Trophoblast cell (in vitro differentiated cells and primary cell): ENCODE measurements around the gene CCDC78.

Source experiments
- DNase-seq, 2 donors: peaks; one replicate each; pipeline ENCODE4 v3.0.0-alpha.2; 2016
- H2AFZ ChIP-seq: 2 replicates; pipeline ENCODE4 v1.6.1; 2013; ENCODE audit warnings: low read length, moderate library complexity, mild to moderate bottlenecking; ENCODE audit not compliant: insufficient read depth, poor library complexity
- H2AK5ac ChIP-seq: 2 replicates; pipeline ENCODE4 v1.6.1; 2013; ENCODE audit warnings: mild to moderate bottlenecking, low read length
- H2BK120ac ChIP-seq: 2 replicates; pipeline ENCODE4 v1.6.1; 2013; ENCODE audit warnings: low read length, mild to moderate bottlenecking, moderate library complexity; ENCODE audit not compliant: insufficient read depth, poor library complexity
- H2BK12ac ChIP-seq: 2 replicates; pipeline ENCODE4 v1.6.1; 2013; ENCODE audit warnings: mild to moderate bottlenecking, low read length, moderate library complexity
- H2BK5ac ChIP-seq: 2 replicates; pipeline ENCODE4 v1.6.1; 2013; ENCODE audit warnings: low read length, low read depth, moderate library complexity, mild to moderate bottlenecking; ENCODE audit not compliant: poor library complexity
- H3K14ac ChIP-seq: 2 replicates; pipeline ENCODE4 v1.6.1; 2013; ENCODE audit warnings: mild to moderate bottlenecking, low read length
- H3K18ac ChIP-seq: 2 replicates; pipeline ENCODE4 v1.6.1; 2013; ENCODE audit warnings: mild to moderate bottlenecking, low read length
- H3K23ac ChIP-seq: 2 replicates; pipeline ENCODE4 v1.6.1; 2013; ENCODE audit warnings: low read length
- H3K27ac ChIP-seq: 2 replicates; pipeline ENCODE4 v1.5.1; 2013; ENCODE audit warnings: low read depth, mild to moderate bottlenecking, inconsistent platforms, low read length, moderate library complexity
- H3K27me3 ChIP-seq: 2 replicates; pipeline ENCODE4 v1.6.1; 2013; ENCODE audit warnings: inconsistent platforms, mild to moderate bottlenecking, low read length, moderate library complexity; ENCODE audit not compliant: insufficient read depth
- H3K36me3 ChIP-seq, 2 experiments: 1 replicate in 1 of 2; 2 replicates in 1 of 2; pipeline ENCODE4 v1.6.1; 2013; ENCODE audit warnings: low read length in 2 of 2, mild to moderate bottlenecking in 2 of 2, moderate library complexity in 1 of 2; ENCODE audit not compliant: insufficient read depth in 2 of 2, control insufficient read depth in 1 of 2
- H3K4ac ChIP-seq: 2 replicates; pipeline ENCODE4 v1.6.1; 2013; ENCODE audit warnings: low read depth, mild to moderate bottlenecking, low read length, moderate library complexity
- H3K4me1 ChIP-seq, 2 experiments: 1 replicate in 1 of 2; 2 replicates in 1 of 2; pipeline ENCODE4 v1.6.1; 2013; ENCODE audit warnings: low read length in 2 of 2, mild to moderate bottlenecking in 2 of 2, moderate library complexity in 1 of 2; ENCODE audit not compliant: insufficient read depth in 2 of 2, control insufficient read depth in 1 of 2
- H3K4me2 ChIP-seq: 2 replicates; pipeline ENCODE4 v1.6.1; 2013; ENCODE audit warnings: inconsistent platforms, mild to moderate bottlenecking, low read length, moderate library complexity
- H3K4me3 ChIP-seq: 2 replicates; pipeline ENCODE4 v1.5.1; 2013; ENCODE audit warnings: mild to moderate bottlenecking, low read depth, low read length, inconsistent platforms
- H3K79me1 ChIP-seq: one replicate; pipeline ENCODE4 v1.6.1; 2013; ENCODE audit warnings: low read length
- H3K79me2 ChIP-seq: 2 replicates; pipeline ENCODE4 v1.6.1; 2013; ENCODE audit warnings: low read length, mild to moderate bottlenecking; ENCODE audit not compliant: control insufficient read depth, insufficient read depth, poor library complexity
- H3K9ac ChIP-seq: 2 replicates; pipeline ENCODE4 v1.6.1; 2013; ENCODE audit warnings: mild to moderate bottlenecking, low read length
- H3K9me3 ChIP-seq: 2 replicates; pipeline ENCODE4 v1.6.1; 2013; ENCODE audit warnings: low read depth, mild to moderate bottlenecking, control low read depth, inconsistent platforms, low read length; ENCODE audit not compliant: insufficient read depth
- H4K12ac ChIP-seq: 2 replicates; pipeline ENCODE4 v1.6.1; 2013; ENCODE audit warnings: low read depth, mild to moderate bottlenecking, low read length, moderate library complexity
- H4K8ac ChIP-seq: 2 replicates; pipeline ENCODE4 v1.6.1; 2013; ENCODE audit warnings: low read depth, mild to moderate bottlenecking, low read length, moderate library complexity
- H4K91ac ChIP-seq: one replicate; pipeline ENCODE4 v1.6.1; 2013; ENCODE audit warnings: low read depth, mild to moderate bottlenecking, low read length, moderate library complexity
- WGBS: extraction: QIAGEN DNeasy Blood & Tissue Kit; methylation state at CpG from one replicate; pipeline ENCODE4 v1.1.7; 2013; ENCODE audit warnings: missing lambda C conversion rate; ENCODE audit not compliant: insufficient read length, insufficient coverage; ENCODE audit errors: extremely low coverage; 5-methylcytosine and 5-hydroxymethylcytosine counted together

CCDC78 gene

DNA sequence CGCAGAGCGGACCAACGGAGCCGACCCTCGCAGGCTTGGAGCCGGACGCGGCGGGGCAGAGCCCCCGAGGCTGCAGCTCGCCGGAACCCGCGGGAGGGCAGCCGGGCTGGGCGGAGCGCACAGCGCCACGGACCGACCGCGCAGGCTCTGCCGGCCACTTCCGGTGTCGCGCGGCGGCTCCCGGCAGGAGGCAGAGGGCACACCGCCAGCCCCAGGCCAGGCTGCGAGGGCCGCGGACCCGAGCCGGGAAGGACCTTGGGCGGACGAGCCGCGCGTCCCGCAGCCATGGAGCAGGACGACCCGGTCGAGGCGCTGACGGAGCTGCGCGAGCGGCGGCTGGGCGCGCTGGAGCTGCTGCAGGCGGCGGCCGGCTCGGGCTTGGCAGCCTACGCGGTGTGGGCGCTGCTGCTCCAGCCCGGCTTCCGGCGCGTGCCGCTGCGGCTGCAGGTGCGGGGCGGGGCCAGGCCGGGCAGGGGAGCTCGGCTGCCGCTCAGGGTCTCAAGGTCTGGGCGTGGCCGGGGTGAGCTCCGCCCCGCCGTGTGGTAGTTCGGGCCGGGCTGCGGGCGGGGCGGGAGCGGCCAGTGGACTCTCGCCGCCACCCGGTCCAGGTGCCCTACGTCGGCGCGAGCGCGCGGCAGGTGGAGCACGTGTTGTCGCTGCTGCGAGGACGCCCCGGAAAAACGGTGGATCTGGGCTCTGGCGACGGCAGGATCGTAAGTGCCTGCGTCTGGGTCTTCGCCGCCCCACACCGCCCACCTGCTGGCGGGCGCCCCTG, 5.1 kb downstream of the CCDC78 start, which contains the start of gene ANTKMT:
Gene ANTKMT, plus strand, starts transcription at position 157 of the 775 bp plus-strand sequence. Its CDS starts 129 bp downstream, at position 286.
- Histone ChIP-seq H3K27ac (peak within 1 kb of the TSS; percentile 81), H3K4me2 (peak within 1 kb of the TSS; percentile 82), H2BK12ac (no peak within 1 kb of the TSS), H3K27me3 (peaks cover 2% of the 10 kb centered on the region), H4K8ac (peak within 1 kb of the TSS; percentile 95), H2BK5ac (peak within 1 kb of the TSS; percentile 81), H3K79me2 (peaks cover 6% of the 10 kb centered on the region), H3K4ac (peak within 1 kb of the TSS; percentile 85), H3K9me3 (peaks cover 10% of the 10 kb centered on the region), H2BK120ac (peak within 1 kb of the TSS; percentile 86), H4K91ac (peak within 1 kb of the TSS; percentile 95), H3K36me3 (peaks cover 0 to 3% of the 10 kb centered on the region in 2 experiments), H3K4me1 (peaks cover 13 to 16% of the 10 kb centered on the region in 2 experiments), H4K12ac (peak within 1 kb of the TSS; percentile 96), H2AFZ (peak within 1 kb of the TSS; percentile 94), H3K79me1 (peaks cover 9% of the 10 kb centered on the region), H3K23ac (no peak within 1 kb of the TSS), H3K18ac (peak within 1 kb of the TSS; percentile 95), H3K4me3 (peak within 1 kb of the TSS; percentile 95), H3K9ac (peak within 1 kb of the TSS; percentile 94), H3K14ac (peak within 1 kb of the TSS; percentile 96), H2AK5ac (peak within 1 kb of the TSS; percentile 85)
- no CpG with 5 or more reads among the region's 106 CpGs for WGBS
- peak; percentile 84 to 88 for DNase-seq

DNA sequence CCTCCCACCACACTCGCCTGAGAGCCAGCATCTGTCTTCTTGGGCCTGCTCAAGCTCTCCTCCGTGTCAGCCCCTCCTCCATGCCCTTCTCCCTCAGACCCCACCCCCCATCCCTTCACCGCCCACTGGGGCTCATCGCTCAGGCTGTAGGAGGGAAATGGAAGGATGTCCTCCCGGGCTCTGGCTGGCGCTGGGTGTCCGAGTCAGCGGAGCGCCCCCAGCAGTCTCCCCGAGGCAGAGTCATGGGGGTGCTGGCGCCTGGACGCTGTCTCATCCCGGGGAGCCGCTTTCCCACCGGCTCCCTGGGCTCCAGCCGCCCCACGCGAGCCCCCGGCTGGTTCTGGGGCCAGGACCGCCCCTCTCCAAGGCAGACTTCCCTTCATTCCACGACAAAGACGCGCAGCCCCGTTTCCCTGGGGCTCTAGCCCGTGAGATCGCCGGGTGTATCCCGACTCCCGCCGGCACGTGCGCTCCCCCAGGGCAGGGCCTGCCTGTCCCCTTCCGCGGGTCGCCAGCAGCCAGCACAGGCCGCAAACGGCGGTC, 5.7 kb downstream of the CCDC78 start:
- Histone ChIP-seq H3K79me2 (peaks cover 6% of the 10 kb centered on the region), H3K79me1 (peaks cover 9% of the 10 kb centered on the region), H2AFZ (peak overlapping the region; percentile 94), H3K4ac (peak overlapping the region; percentile 85), H3K4me1 (peaks cover 16 to 19% of the 10 kb centered on the region in 2 experiments), H3K27ac (peak overlapping the region; percentile 81), H2BK120ac (peak overlapping the region; percentile 86), H2AK5ac (peak overlapping the region; percentile 85), H3K18ac (peak overlapping the region; percentile 95), H3K27me3 (peaks cover 7% of the 10 kb centered on the region), H3K9me3 (peaks cover 10% of the 10 kb centered on the region), H2BK5ac (peak overlapping the region; percentile 81), H4K8ac (peak overlapping the region; percentile 95), H3K23ac (no peak overlapping the region), H3K36me3 (peaks cover 0 to 3% of the 10 kb centered on the region in 2 experiments), H3K4me3 (peak overlapping the region; percentile 95), H3K9ac (peak overlapping the region; percentile 65), H3K14ac (peak overlapping the region; percentile 96), H3K4me2 (peak overlapping the region; percentile 82), H4K12ac (peak overlapping the region; percentile 92), H2BK12ac (no peak overlapping the region), H4K91ac (peak overlapping the region; percentile 95)
- WGBS: no CpG with 5 or more reads among the region's 38 CpGs
- no peak for DNase-seq

DNA sequence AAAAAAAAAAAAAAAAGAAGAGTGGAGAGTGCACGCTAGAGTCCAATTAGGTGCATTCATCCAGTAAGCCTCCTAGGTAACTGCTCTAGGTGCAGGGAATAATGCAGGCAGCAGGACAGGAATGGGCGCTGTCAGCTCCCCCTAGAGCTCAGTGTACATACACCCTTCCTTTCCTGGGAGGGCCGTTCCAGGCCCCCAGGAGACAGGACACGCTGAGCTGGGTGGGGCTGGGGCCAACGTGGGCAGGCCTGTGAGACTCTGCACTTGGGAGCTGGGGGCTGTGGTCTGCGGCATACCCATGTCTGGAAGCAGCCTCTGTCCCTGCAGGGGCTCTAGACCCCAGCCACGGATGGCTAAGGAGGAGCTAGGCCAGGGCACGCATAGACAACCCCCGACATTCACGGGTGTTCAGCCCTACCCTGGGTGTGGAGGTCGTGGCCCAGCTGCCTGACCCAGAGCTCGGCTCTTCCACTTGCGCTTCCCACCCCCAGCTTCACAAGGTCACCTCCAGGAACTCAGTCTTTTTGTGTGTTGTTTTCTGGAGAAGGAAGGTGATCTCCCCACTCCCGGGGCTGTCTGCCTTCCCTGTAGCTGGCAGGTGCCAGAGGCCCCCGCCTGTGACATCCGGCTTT, 6.3 kb downstream of the CCDC78 start:
- Histone ChIP-seq H2AK5ac (no peak overlapping the region), H2AFZ (peak overlapping the region; percentile 94), H2BK5ac (no peak overlapping the region), H3K27me3 (peaks cover 12% of the 10 kb centered on the region), H3K36me3 (peaks cover 0 to 3% of the 10 kb centered on the region in 2 experiments), H4K91ac (no peak overlapping the region), H2BK120ac (no peak overlapping the region), H3K18ac (peak overlapping the region; percentile 16), H3K79me2 (peaks cover 6% of the 10 kb centered on the region), H3K79me1 (peaks cover 9% of the 10 kb centered on the region), H4K8ac (no peak overlapping the region), H3K27ac (no peak overlapping the region), H3K9me3 (peaks cover 10% of the 10 kb centered on the region), H3K4me3 (no peak overlapping the region), H2BK12ac (no peak overlapping the region), H3K4me2 (peak overlapping the region; percentile 82), H3K9ac (peak overlapping the region; percentile 42), H4K12ac (no peak overlapping the region), H3K4me1 (peaks cover 20 to 23% of the 10 kb centered on the region in 2 experiments), H3K23ac (no peak overlapping the region), H3K14ac (no peak overlapping the region), H3K4ac (no peak overlapping the region)
- peak in 1 of 2 donors; percentile 33 for DNase-seq
- no CpG with 5 or more reads among the region's 16 CpGs for WGBS

DNA sequence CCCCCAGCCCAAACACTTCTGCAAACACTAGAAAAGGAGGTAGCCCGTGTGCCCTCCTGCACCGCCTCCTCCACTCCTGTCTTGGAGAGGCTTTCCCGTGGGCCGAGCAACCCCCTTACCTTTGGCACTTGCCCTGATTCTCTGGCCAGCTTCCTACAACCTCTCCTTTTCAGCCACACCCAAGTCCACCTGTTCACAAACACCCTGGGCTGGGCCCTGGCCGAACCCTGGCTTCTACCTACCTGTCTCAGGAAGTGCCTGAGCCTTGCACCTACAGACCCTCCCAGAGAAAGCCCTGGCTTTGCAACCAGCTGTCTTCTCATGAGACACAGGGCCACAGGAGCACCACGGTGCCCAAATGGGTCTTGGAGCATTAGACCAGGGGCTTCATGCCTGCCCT, 7.3 kb downstream of the CCDC78 start:
- no peak for DNase-seq
- no CpG with 5 or more reads among the region's 6 CpGs for WGBS
- no peak overlapping the region for H3K27ac ChIP-seq
- peaks cover 6% of the 10 kb centered on the region for H3K79me2 ChIP-seq
- no peak overlapping the region for H2AFZ ChIP-seq
- peaks cover 12% of the 10 kb centered on the region for H3K27me3 ChIP-seq
- no peak overlapping the region for H3K23ac ChIP-seq
- no peak overlapping the region for H3K14ac ChIP-seq
- H4K8ac ChIP-seq: no peak overlapping the region
- H3K9ac ChIP-seq: no peak overlapping the region
- H3K4me2 ChIP-seq: no peak overlapping the region
- no peak overlapping the region for H4K91ac ChIP-seq
- H3K4ac ChIP-seq: no peak overlapping the region
- no peak overlapping the region for H2AK5ac ChIP-seq
- no peak overlapping the region for H2BK5ac ChIP-seq
- H3K79me1 ChIP-seq: peaks cover 11% of the 10 kb centered on the region
- peaks cover 15% of the 10 kb centered on the region for H3K9me3 ChIP-seq
- no peak overlapping the region for H3K18ac ChIP-seq
- no peak overlapping the region for H2BK120ac ChIP-seq
- no peak overlapping the region for H3K4me3 ChIP-seq
- no peak overlapping the region for H4K12ac ChIP-seq
- H3K36me3 ChIP-seq: peaks cover 0 to 3% of the 10 kb centered on the region in 2 experiments
- no peak overlapping the region for H2BK12ac ChIP-seq
- H3K4me1 ChIP-seq: peaks cover 28 to 31% of the 10 kb centered on the region in 2 experiments
